Esophagus muscularis mucosa (tissue), 4 donors: ENCODE results near the gene FBXO10. TPM values are rescaled to one million over a fixed set of nuclear protein-coding genes. Genes with fewer than 3 reads are reported as not detected.

Source experiments
- DNase-seq: peaks from one replicate; pipeline ENCODE4 v3.0.0-alpha.2; 2017; ENCODE audit errors: extremely low spot score
- H3K27ac ChIP-seq, 4 donors: fragments of 200-600 bp; sonication (generic); replicated peaks in 1 of 4; 1 replicate in 3 of 4; 2 replicates in 1 of 4; pipeline ENCODE4 v1.5.1; 2016 to 2019; ENCODE audit warnings: mild to moderate bottlenecking in 1 of 4
- H3K27me3 ChIP-seq, 4 donors: fragments of 200-600 bp; sonication (generic); one replicate each; pipeline versions ENCODE4 v1.5.1 to v1.6.0; 2016 to 2019
- H3K36me3 ChIP-seq, 4 donors: fragments of 200-600 bp; sonication (generic); one replicate each; pipeline ENCODE4 v1.5.1; 2016 to 2019
- H3K4me1 ChIP-seq, 4 donors: fragments of 200-600 bp; sonication (generic); one replicate each; pipeline ENCODE4 v1.5.1; 2016 to 2019
- H3K4me3 ChIP-seq, 4 donors: fragments of 200-600 bp; sonication (generic); 1 replicate in 2 of 4; 2 replicates in 2 of 4; pipeline ENCODE4 v1.5.1; 2016 to 2019; ENCODE audit warnings: mild to moderate bottlenecking in 4 of 4, moderate library complexity in 1 of 4
- H3K9me3 ChIP-seq, 4 donors: fragments of 200-600 bp; sonication (generic); 1 replicate in 3 of 4; 2 replicates in 1 of 4; pipeline ENCODE4 v1.5.1; 2016 to 2019
- EP300 ChIP-seq: sonication (generic); formaldehyde crosslinking; IDR thresholded peaks from one replicate; pipeline ENCODE4 v1.6.1; 2017; ENCODE audit warnings: antibody characterized with exemption
- POLR2A ChIP-seq: fragments of 450-650 bp; IDR thresholded peaks from one replicate; pipeline ENCODE4 v1.6.1; 2017; ENCODE audit warnings: antibody characterized with exemption, moderate library complexity, mild to moderate bottlenecking, low read depth
- POLR2AphosphoS5 ChIP-seq, 2 donors: sonication (generic); formaldehyde crosslinking; IDR thresholded peaks; one replicate each; pipeline ENCODE4 v1.6.1; 2017; ENCODE audit warnings: antibody characterized with exemption in 2 of 2
- WGBS: methylation state at CpG from one replicate; pipeline ENCODE4 v1.1.5; 2018; 5-methylcytosine and 5-hydroxymethylcytosine counted together
- intact Hi-C: fragments of 100-400 bp; cut with DNase I; formaldehyde crosslinking; loops from one replicate; pipeline ENCODE4 v1.15.1; 2023
- total RNA-seq, 4 donors: library from RNA; depleted of rRNA; stranded (reverse); fragments of >200 nt; gene quantifications; one replicate each; pipeline versions ENCODE4 v1.1.0 to v1.2.1, GENCODE V29; 2016
- TF ChIP-seq, protein P1 (sequence below), 3 experiments: fragments of 200-600 bp in 2 of 3; fragments of 450-650 bp in 1 of 3; sonication (generic) in 2 of 3; IDR thresholded peaks; one replicate each; pipeline ENCODE4 v1.5.1; 2017 to 2019; ENCODE audit warnings: antibody characterized with exemption in 3 of 3, mild to moderate bottlenecking in 2 of 3, moderate library complexity in 1 of 3

The FBXO10 gene
- total RNA-seq, 4 donors from 2014 or later = 5.5 to 11.2 (median 9.0) TPM

- WGBS = under 1% methylated on average over 41 of the region's 52 CpGs
- peaks cover 11 to 47% (median 46%) of the 10 kb centered on the region in 4 donors for H3K4me1 ChIP-seq
These were observed 110.7 kb downstream of the FBXO10 start, which contains the start of gene ZBTB5 for GRCh38 chr9:37465249-37466036. Gene ZBTB5, minus strand, starts transcription at chr9:37465450. Its CDS starts 22,899 bp downstream, at chr9:37442551.

DNA sequence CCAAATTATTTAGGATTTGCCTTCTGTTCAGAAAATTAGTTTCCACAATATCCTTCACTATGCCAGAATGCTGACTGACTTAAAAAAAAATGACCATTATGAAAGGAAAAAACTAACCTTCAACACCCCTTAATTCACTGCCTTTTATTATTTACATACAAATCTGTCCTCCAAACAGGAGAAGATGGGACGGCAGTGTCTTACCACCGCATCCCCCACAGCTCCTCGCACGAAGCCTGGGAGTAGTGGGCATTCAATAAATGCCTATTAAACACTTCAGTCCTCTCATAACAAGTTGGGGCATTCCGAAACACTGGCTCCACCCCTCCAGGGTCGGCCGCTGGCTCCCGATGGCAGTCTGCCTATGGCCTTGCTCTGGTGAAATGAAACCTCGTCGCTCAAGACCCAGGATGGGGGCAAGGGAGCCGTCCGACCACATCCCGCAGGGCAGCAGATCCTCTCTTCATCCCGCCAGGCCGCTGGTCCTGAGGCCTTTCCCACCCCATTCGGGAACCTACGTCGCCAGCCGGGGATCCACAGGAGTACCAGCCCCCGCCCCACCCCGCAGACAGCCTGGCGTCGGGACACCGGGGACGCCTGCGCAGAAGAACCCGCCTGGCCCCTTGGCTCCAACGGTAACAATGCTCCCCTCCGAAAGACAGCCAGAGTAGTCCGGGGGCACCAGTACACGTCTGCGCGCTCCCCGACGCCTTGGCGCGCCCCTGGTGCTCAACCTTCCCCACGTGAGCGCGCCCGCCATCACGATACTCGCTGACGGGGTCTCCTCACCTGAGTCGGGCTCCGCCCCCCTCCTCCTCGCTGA lies 111.5 kb downstream of the FBXO10 start:
- peak overlapping the region; percentile 96 to 100 (median 98) for H3K27ac ChIP-seq
- TF ChIP-seq POLR2AphosphoS5 (IDR thresholded peaks at IDR 0.05) (peak in 1 of 2 donors; percentile 51), EP300 (no peak), POLR2A (peak; percentile 9)
- 5% methylated on average over 5 of the region's 47 CpGs for WGBS
- intact Hi-C loops = loop anchor here (5.0 kb wide), 2 partner anchors 37 to 52 kb away; no protein-coding TSS in a partner anchor
- peaks cover 11 to 51% (median 47%) of the 10 kb centered on the region in 4 donors for H3K4me1 ChIP-seq
- no peaks in the 10 kb centered on the region for H3K27me3 ChIP-seq
- H3K36me3 ChIP-seq = no peaks in the 10 kb centered on the region
- H3K9me3 ChIP-seq = no peaks in the 10 kb centered on the region
- peak; percentile 97 for DNase-seq
- peak overlapping the region; percentile 72 to 92 (median 88) for H3K4me3 ChIP-seq

More at GRCh38 chr9:37465249-37466036, 110.7 kb downstream of the FBXO10 start, which contains the start of gene ZBTB5:
- Histone ChIP-seq H3K4me3 (peak within 1 kb of the TSS; percentile 72 to 92 (median 88)), H3K9me3 (no peaks in the 10 kb centered on the region), H3K36me3 (no peaks in the 10 kb centered on the region), H3K27me3 (no peaks in the 10 kb centered on the region), H3K27ac (peak within 1 kb of the TSS; percentile 96 to 100 (median 98))
- TF ChIP-seq EP300 (peak; percentile 16), POLR2A (peak; percentile 61), POLR2AphosphoS5 (IDR thresholded peaks at IDR 0.05) (peak; percentile 74 to 86)
- TF ChIP-seq, protein P1, sequence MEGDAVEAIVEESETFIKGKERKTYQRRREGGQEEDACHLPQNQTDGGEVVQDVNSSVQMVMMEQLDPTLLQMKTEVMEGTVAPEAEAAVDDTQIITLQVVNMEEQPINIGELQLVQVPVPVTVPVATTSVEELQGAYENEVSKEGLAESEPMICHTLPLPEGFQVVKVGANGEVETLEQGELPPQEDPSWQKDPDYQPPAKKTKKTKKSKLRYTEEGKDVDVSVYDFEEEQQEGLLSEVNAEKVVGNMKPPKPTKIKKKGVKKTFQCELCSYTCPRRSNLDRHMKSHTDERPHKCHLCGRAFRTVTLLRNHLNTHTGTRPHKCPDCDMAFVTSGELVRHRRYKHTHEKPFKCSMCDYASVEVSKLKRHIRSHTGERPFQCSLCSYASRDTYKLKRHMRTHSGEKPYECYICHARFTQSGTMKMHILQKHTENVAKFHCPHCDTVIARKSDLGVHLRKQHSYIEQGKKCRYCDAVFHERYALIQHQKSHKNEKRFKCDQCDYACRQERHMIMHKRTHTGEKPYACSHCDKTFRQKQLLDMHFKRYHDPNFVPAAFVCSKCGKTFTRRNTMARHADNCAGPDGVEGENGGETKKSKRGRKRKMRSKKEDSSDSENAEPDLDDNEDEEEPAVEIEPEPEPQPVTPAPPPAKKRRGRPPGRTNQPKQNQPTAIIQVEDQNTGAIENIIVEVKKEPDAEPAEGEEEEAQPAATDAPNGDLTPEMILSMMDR (IDR thresholded peaks at IDR 0.05) = peak in 1 of 3 experiments; percentile 31
- DNase-seq = peak; percentile 100
- intact Hi-C loops = no loop called here

GRCh38 chr9:37464006-37464405 lies 112.2 kb downstream of the FBXO10 start:
- intact Hi-C loops = loop anchor here (5.0 kb wide), 2 partner anchors 37 to 52 kb away; no protein-coding TSS in a partner anchor
- H3K36me3 ChIP-seq = no peaks in the 10 kb centered on the region
- H3K27me3 ChIP-seq = no peaks in the 10 kb centered on the region
- WGBS = 24% methylated on average over 3 of the region's 3 CpGs
- H3K4me1 ChIP-seq = peaks cover 11 to 53% (median 49%) of the 10 kb centered on the region in 4 donors
- H3K9me3 ChIP-seq = no peaks in the 10 kb centered on the region
- no peak for DNase-seq
- TF ChIP-seq POLR2AphosphoS5 (IDR thresholded peaks at IDR 0.05) (no peak), POLR2A (no peak), EP300 (no peak)
- TF ChIP-seq, protein P1 (IDR thresholded peaks at IDR 0.05) = no peak
- peak overlapping the region; percentile 72 to 92 (median 88) for H3K4me3 ChIP-seq
- peak overlapping the region; percentile 96 to 100 (median 98) for H3K27ac ChIP-seq

Other genes starting within 250 kb of the FBXO10 start
- 100 to 1,000 TPM; 135 to 143 (median 138) TPM for gene GRHPR, start 153.7 kb downstream of the FBXO10 start, total RNA-seq
- 10 to 100 TPM in 3 of 4 donors, 1 to 10 TPM in 1; 9.6 to 20.4 (median 12.6) TPM for gene ZBTB5, start 110.9 kb downstream of the FBXO10 start, total RNA-seq
- 10 to 100 TPM; 17.4 to 36.8 (median 24.5) TPM for gene POLR1E, start 90.4 kb downstream of the FBXO10 start, total RNA-seq
- 10 to 100 TPM; 55.7 to 84.3 (median 62.5) TPM for gene TOMM5, start 16.2 kb upstream of the FBXO10 start, total RNA-seq
- gene FRMPD1, start 74.6 kb upstream of the FBXO10 start, total RNA-seq = under 1 TPM in 3 of 4 donors, not detected in 1; 0.34 to 0.50 (median 0.45) TPM
- 10 to 100 TPM in 1 of 4 donors, 1 to 10 TPM in 3; 5.5 to 11.2 (median 6.8) TPM for gene TRMT10B, start 177.4 kb upstream of the FBXO10 start, total RNA-seq
- 10 to 100 TPM; 32.0 to 52.0 (median 43.0) TPM for gene EXOSC3, start 208.7 kb upstream of the FBXO10 start, total RNA-seq
- 10 to 100 TPM; 19.4 to 40.6 (median 36.6) TPM for gene DCAF10, start 224.4 kb upstream of the FBXO10 start, total RNA-seq